ENCODE results near the gene CTXN2.

DNA sequence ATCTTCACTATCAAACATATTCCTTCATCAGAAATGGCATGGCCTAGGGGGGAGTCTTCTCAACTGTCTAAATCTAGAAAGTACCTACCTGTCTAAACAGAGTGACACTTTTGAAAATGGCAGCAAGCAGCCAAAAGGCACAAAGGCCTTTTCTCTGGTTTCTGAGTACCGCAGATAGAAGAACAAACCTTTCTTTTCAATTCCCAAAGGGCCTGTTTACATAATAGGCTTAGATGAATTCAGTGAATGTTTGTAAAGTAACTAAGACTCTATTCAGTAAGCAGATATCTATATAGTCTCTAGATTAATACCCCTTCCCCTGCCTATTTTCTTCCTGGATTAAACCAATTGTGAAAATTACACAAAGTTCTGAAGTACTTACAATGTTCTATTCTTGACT, 20.5 kb upstream of the CTXN2 start:
- TF ChIP-seq NFIC (IDR thresholded peaks at IDR 0.05): no peak
- TF ChIP-seq, protein P1, sequence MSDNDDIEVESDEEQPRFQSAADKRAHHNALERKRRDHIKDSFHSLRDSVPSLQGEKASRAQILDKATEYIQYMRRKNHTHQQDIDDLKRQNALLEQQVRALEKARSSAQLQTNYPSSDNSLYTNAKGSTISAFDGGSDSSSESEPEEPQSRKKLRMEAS (IDR thresholded peaks at IDR 0.05): no peak
- TF ChIP-seq TAF1 (IDR thresholded peaks at IDR 0.05; ENCODE audit: low read depth): no peak
- TF ChIP-seq, protein P2, sequence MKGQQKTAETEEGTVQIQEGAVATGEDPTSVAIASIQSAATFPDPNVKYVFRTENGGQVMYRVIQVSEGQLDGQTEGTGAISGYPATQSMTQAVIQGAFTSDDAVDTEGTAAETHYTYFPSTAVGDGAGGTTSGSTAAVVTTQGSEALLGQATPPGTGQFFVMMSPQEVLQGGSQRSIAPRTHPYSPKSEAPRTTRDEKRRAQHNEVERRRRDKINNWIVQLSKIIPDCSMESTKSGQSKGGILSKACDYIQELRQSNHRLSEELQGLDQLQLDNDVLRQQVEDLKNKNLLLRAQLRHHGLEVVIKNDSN (IDR thresholded peaks at IDR 0.05): no peak
- no peak for TF ChIP-seq FOXM1 (IDR thresholded peaks at IDR 0.05; ENCODE audit: borderline replicate concordance, low read depth)
- TF ChIP-seq TEAD4 (IDR thresholded peaks at IDR 0.05): no peak
- TF ChIP-seq CEBPB (IDR thresholded peaks at IDR 0.05): no peak
- TF ChIP-seq YY1 (IDR thresholded peaks at IDR 0.05; ENCODE audit: low read depth): no peak

All from Ishikawa (cell line).